ENCODE data around the gene SART3. TPM values are rescaled to one million over a fixed set of nuclear protein-coding genes. Genes with fewer than 3 reads are reported as not detected.

SART3 gene
- total and polyA plus RNA-seq, 2 of the 13 experiments (the other 11 are each of a cell fraction or from before 2014, with no cell fraction given): 16.1 to 69.9 TPM

- TF ChIP-seq ZNF496 (CRISPR knock-in tag; IDR thresholded peaks at IDR 0.05; ENCODE audit: insufficient replicate concordance): no peak
- peak; percentile 77; the same call in 1 of the 2 replicates for TF ChIP-seq ZNF703 (CRISPR knock-in tag; IDR thresholded peaks at IDR 0.05; ENCODE audit: borderline replicate concordance)
- no peak for TF ChIP-seq ZNF383 (CRISPR knock-in tag; IDR thresholded peaks at IDR 0.05; ENCODE audit: borderline replicate concordance)
- TF ChIP-seq STAT5B (CRISPR knock-in tag; IDR thresholded peaks at IDR 0.05): peak; percentile 48; the same call in 1 of the 2 replicates
- TF ChIP-seq ZNF138 (CRISPR knock-in tag; IDR thresholded peaks at IDR 0.05; ENCODE audit: low read depth): peak; percentile 44; the same call in 1 of the 2 replicates
- TF ChIP-seq UBTF (CRISPR knock-in tag; IDR thresholded peaks at IDR 0.05): no peak; the same call in 1 of the 2 replicates
- TF ChIP-seq ZNF512 (CRISPR knock-in tag; IDR thresholded peaks at IDR 0.05): 0 out of 2 replicates have a peak, but pooled peaks have one; percentile 24
- TF ChIP-seq ZBTB7B (CRISPR knock-in tag; IDR thresholded peaks at IDR 0.05): no peak; the same call in 1 of the 2 replicates
- TF ChIP-seq PATZ1 (CRISPR knock-in tag; IDR thresholded peaks at IDR 0.05): peak; percentile 25; the same call in 1 of the 2 replicates
- TF ChIP-seq SETDB1 (CRISPR knock-in tag; IDR thresholded peaks at IDR 0.05; ENCODE audit: borderline replicate concordance): no peak
- TF ChIP-seq NR3C1 (CRISPR knock-in tag; IDR thresholded peaks at IDR 0.05): no peak
- TF ChIP-seq ZNF451 (CRISPR knock-in tag; IDR thresholded peaks at IDR 0.05): peak; percentile 77; the same call in 1 of the 2 replicates
- no peak for TF ChIP-seq ZFP36L1 (CRISPR knock-in tag; IDR thresholded peaks at IDR 0.05)
- peak; percentile 75 for TF ChIP-seq ATF1 (CRISPR knock-in tag; IDR thresholded peaks at IDR 0.05)
- TF ChIP-seq NCOA5 (CRISPR knock-in tag; IDR thresholded peaks at IDR 0.05): no peak
- TF ChIP-seq RAD51 (IDR thresholded peaks at IDR 0.05; ENCODE audit: borderline replicate concordance): no peak
- TF ChIP-seq JUN (CRISPR knock-in tag; IDR thresholded peaks at IDR 0.05): no peak
- no peak for TF ChIP-seq PRPF4 (IDR thresholded peaks at IDR 0.05; ENCODE audit: low read depth, low read length, poor library complexity, severe bottlenecking)
- TF ChIP-seq TBL1XR1 (IDR thresholded peaks at IDR 0.05; ENCODE audit: borderline replicate concordance, low read length, partially characterized antibody): no peak
- no peak for TF ChIP-seq CEBPZ (IDR thresholded peaks at IDR 0.05; ENCODE audit: low read length)
These were observed 1.6 kb upstream of the SART3 start, which contains the start of gene ISCU (continued) for GRCh38 chr12:108562348-108563135.

Measured in HepG2 (cell line).